ENCODE data around the gene GPR82. TPM values are rescaled to one million over a fixed set of nuclear protein-coding genes. Genes with fewer than 3 reads are reported as not detected.

GPR82 gene
- total and polyA plus RNA-seq, 2 of the 8 experiments (the other 6 are each of a cell fraction or from before 2014, with no cell fraction given) = not detected

DNA sequence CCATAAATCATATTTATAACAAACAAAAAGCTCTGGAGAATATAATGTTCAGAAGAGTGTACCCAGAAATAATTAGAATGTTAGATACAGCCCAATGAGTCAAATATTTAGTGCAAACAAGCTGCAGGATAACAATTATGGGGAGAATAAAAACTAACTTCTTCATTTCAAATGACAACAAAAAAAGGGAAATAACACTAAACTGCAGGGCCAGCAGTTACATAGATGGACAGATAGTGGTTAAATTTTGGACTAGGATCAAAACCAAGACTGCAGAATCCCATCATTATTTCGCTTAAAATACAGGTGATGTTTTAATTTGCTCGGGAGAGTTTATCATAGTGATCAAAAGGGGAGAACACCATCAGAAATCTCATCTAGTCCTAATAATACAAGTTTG, 35.8 kb upstream of the GPR82 start (continued):
- TF ChIP-seq HDAC6 (IDR thresholded peaks at IDR 0.05; ENCODE audit: low read depth, low read length) = no peak
- no peak for TF ChIP-seq JUN (IDR thresholded peaks at IDR 0.05; ENCODE audit: low read depth, low read length)
- TF ChIP-seq ASH2L (IDR thresholded peaks at IDR 0.05; ENCODE audit: low read length) = no peak
- no peak for TF ChIP-seq CBX8 (IDR thresholded peaks at IDR 0.05; ENCODE audit: borderline replicate concordance, low read depth, low read length)
- no peak for TF ChIP-seq TAF7 (optimal IDR thresholded peaks at IDR 0.05; ENCODE audit: borderline replicate concordance, low read depth, low read length)

Data from H1 (cell line).